ENCODE measurements around the gene OR56A5. TPM values are rescaled to one million over a fixed set of nuclear protein-coding genes. Genes with fewer than 3 reads are reported as not detected.

The OR56A5 gene
- total RNA-seq, 1 donor from 2014 or later, result not detected

DNA sequence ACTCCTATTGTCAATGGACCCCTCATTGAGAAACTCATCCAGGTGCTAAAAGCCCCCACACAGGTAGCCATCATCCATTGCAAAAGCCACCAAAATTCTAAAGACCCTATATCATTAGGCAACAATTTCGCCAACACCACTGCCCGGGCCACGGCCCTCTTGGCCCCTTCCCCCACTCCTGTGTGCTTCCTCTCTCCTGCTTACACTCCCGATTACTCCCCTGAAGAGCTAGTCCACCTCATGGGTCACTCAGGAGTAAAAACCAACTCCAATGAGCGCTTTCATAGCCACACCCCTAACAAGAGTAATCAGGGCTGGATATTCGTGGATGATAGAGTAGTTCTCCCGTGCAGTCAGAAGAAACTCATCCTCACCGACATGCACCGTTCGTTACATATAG lies 35.2 kb downstream of the OR56A5 start:
- DNase-seq (ENCODE audit: low read depth), result no peak

- DNase-seq (ENCODE audit: low read depth), result no peak
Observed at GRCh38 chr11:5932671-5933070, 35.6 kb downstream of the OR56A5 start.

- no peak for DNase-seq (ENCODE audit: low read depth)
Observed at GRCh38 chr11:5931061-5931460, 37.2 kb downstream of the OR56A5 start.

DNA sequence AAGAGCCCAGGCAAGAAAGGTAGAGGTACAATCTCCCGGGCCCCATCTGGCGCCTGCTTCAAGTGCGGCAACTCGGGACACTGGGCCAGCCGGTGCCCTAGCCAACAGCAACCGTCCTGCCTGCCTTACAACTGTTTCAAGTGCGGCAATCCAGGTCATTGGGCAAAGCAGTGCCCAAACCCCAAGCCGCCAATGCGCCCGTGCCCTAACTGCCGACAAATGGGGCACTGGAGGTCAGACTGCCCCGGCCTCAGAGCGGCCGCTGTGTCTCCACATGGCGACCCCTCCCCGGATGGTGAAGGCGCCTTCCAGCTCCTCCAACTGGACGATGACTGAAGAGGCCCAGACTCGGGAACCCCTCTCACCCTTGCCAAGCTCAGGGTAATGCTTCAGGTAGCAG lies 37.7 kb downstream of the OR56A5 start:
- DNase-seq (ENCODE audit: low read depth), result no peak

- no peak for DNase-seq (ENCODE audit: low read depth)
Observed at GRCh38 chr11:5929571-5930368, 38.5 kb downstream of the OR56A5 start.

GRCh38 chr11:5928811-5929210 lies 39.5 kb downstream of the OR56A5 start:
- DNase-seq (ENCODE audit: low read depth), result no peak

- no peak for DNase-seq (ENCODE audit: low read depth)
Observed at GRCh38 chr11:5928271-5928670, 40.0 kb downstream of the OR56A5 start.

GRCh38 chr11:5923794-5924193 lies 44.5 kb downstream of the OR56A5 start:
- no peak for DNase-seq (ENCODE audit: low read depth)

DNA sequence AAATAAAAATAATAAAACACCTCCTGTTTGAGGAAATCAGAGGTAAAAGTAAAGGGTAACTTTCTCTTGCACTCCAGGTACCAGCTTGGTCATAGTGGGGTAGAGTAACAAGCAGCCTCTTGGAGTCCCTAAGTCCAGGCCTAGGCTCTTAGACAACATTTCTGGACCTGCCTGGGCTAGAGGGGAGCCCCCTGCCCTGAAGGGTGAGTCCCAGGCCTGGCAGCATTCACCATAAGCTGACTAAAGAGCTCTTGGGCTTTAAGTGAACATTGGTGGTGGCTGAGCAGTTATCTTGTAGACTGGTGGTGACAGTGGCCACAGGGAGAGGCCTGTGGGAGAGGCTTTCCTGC lies 44.9 kb downstream of the OR56A5 start:
- no peak for DNase-seq (ENCODE audit: low read depth)

DNA sequence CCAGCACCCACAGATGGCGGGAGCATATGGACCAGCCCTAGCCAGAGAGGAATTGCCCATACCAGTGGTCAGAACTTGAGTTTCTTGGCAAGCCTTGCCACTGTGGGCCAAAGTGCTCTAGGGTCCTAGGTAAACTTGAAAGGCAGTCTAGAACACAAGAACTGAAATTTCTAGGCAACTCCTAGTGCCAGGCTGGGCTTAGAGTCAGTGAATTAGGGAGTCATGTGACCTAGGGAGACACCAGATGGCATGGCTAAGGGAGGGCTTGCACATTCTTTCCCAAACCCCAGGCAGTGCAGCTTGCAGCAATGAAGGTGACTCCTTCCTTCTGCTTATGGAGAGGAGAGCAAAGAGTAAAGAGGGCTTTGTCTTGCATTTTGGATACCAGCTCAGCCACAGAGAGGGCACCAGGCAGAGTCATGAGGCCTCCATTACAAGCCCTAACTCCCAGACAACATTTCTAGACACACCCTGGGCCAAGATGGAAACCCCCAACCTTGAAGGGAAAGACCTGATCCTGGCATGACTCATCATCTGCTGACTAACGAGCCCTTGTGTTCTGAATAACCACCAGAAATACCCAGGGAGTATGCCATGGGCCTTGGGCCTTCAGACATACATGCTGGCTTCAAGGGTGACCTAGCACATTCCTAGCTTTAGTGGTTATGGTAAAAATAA lies 45.4 kb downstream of the OR56A5 start:
- no peak for DNase-seq (ENCODE audit: low read depth)

Other genes with a start within 250 kb of the OR56A5 start
- gene OR56B1, start 232.0 kb downstream of the OR56A5 start, total RNA-seq, result not detected in 2 replicates
- gene OR52N4, start 214.3 kb downstream of the OR56A5 start, total RNA-seq, result not detected in 2 replicates
- not detected in 2 replicates for gene OR52N5, start 185.1 kb downstream of the OR56A5 start, total RNA-seq
- gene OR52N1, start 177.2 kb downstream of the OR56A5 start, total RNA-seq, result not detected in 2 replicates
- not detected in 2 replicates for gene OR52N2, start 159.6 kb downstream of the OR56A5 start, total RNA-seq
- not detected in 2 replicates for gene OR52E6, start 126.6 kb downstream of the OR56A5 start, total RNA-seq
- not detected in 2 replicates for gene OR52E8, start 110.8 kb downstream of the OR56A5 start, total RNA-seq
- gene OR52E4, start 87.9 kb downstream of the OR56A5 start, total RNA-seq, result not detected in 2 replicates
- not detected in 2 replicates for gene OR52E5, start 75.3 kb downstream of the OR56A5 start, total RNA-seq
- not detected in 2 replicates for gene OR56A3, start 26.2 kb downstream of the OR56A5 start, total RNA-seq
- not detected in 2 replicates for gene OR52L1, start 18.5 kb upstream of the OR56A5 start, total RNA-seq
- not detected in 2 replicates for gene OR56A4, start 38.5 kb upstream of the OR56A5 start, total RNA-seq
- gene OR56A1, start 62.3 kb upstream of the OR56A5 start, total RNA-seq, result 0.05 TPM in 1 of 2 replicates, not detected in the other
- gene OR56B4, start 139.2 kb upstream of the OR56A5 start, total RNA-seq, result not detected in 2 replicates
- gene OR52B2, start 201.8 kb upstream of the OR56A5 start, total RNA-seq, result not detected in 2 replicates
- gene OR52W1, start 230.7 kb upstream of the OR56A5 start, total RNA-seq, result not detected in 2 replicates
- gene C11orf42, start 237.1 kb upstream of the OR56A5 start, total RNA-seq, result not detected in 2 replicates

Data from myocyte (in vitro differentiated cells).